Neuronal stem cell (in vitro differentiated cells): Measurements from ENCODE around the gene SHMT1.
A peak's percentile ranks its signal among the peaks of the same experiment; 100 is the strongest.

ENCODE experiments used
- DNase-seq: peaks from one replicate; pipeline ENCODE4 v3.0.0-alpha.2; 2013; ENCODE audit warnings: low spot score
- H2AFZ ChIP-seq: one replicate; pipeline ENCODE4 v1.6.1; 2013; ENCODE audit warnings: mild to moderate bottlenecking, low read length, inconsistent platforms
- H2AK5ac ChIP-seq: 2 replicates; pipeline ENCODE4 v1.6.1; 2013; ENCODE audit warnings: low read depth, mild to moderate bottlenecking, inconsistent platforms, low read length, moderate library complexity, mixed read lengths
- H2BK120ac ChIP-seq: 2 replicates; pipeline ENCODE4 v1.6.1; 2013; ENCODE audit warnings: low read depth, mild to moderate bottlenecking, inconsistent platforms, low read length, moderate library complexity, mixed read lengths
- H2BK12ac ChIP-seq: one replicate; pipeline ENCODE4 v1.6.1; 2013; ENCODE audit warnings: low read length, inconsistent platforms
- H2BK15ac ChIP-seq: 2 replicates; pipeline ENCODE4 v1.6.1; 2013; ENCODE audit warnings: mild to moderate bottlenecking, low read length, inconsistent platforms, mixed read lengths
- H2BK5ac ChIP-seq: one replicate; pipeline ENCODE4 v1.6.1; 2013; ENCODE audit warnings: inconsistent platforms, mild to moderate bottlenecking, low read length, moderate library complexity
- H3K14ac ChIP-seq: one replicate; pipeline ENCODE4 v1.6.1; 2013; ENCODE audit warnings: low read length, inconsistent platforms
- H3K18ac ChIP-seq: 2 replicates; pipeline ENCODE4 v1.6.1; 2013; ENCODE audit warnings: low read length, inconsistent platforms
- H3K23ac ChIP-seq: 2 replicates; pipeline ENCODE4 v1.6.1; 2013; ENCODE audit warnings: low read depth, mild to moderate bottlenecking, mixed read lengths, low read length, inconsistent platforms; ENCODE audit not compliant: poor library complexity
- H3K27ac ChIP-seq: replicated peaks from 3 replicates; pipeline ENCODE4 v1.5.1; 2013; ENCODE audit warnings: low read length, inconsistent platforms
- H3K27me3 ChIP-seq, 3 experiments: 2 replicates each; pipeline ENCODE4 v1.6.1; 2013; ENCODE audit warnings: low read length in 3 of 3, mild to moderate bottlenecking in 2 of 3, inconsistent platforms in 1 of 3, low read depth in 1 of 3, mixed read lengths in 1 of 3, moderate library complexity in 1 of 3; ENCODE audit not compliant: control insufficient read depth in 3 of 3, insufficient read depth in 3 of 3
- H3K36me3 ChIP-seq, 2 donors: replicated peaks in 1 of 2; 2 replicates each; pipeline ENCODE4 v1.6.1; 2013; ENCODE audit warnings: low read length in 2 of 2; ENCODE audit not compliant: control insufficient read depth in 2 of 2, insufficient read depth in 2 of 2
- H3K4ac ChIP-seq: 2 replicates; pipeline ENCODE4 v1.6.1; 2013; ENCODE audit warnings: inconsistent platforms, mild to moderate bottlenecking, low read length, moderate library complexity
- H3K4me1 ChIP-seq, 2 donors: 1 replicate in 1 of 2; 2 replicates in 1 of 2; pipeline ENCODE4 v1.6.1; 2013; ENCODE audit warnings: low read length in 2 of 2, low read depth in 1 of 2; ENCODE audit not compliant: control insufficient read depth in 2 of 2, insufficient read depth in 1 of 2
- H3K4me2 ChIP-seq: one replicate; pipeline ENCODE4 v1.6.1; 2013; ENCODE audit warnings: mild to moderate bottlenecking, low read length, inconsistent platforms; ENCODE audit not compliant: insufficient read depth, poor library complexity, severe bottlenecking
- H3K4me3 ChIP-seq, 2 donors: 2 replicates each; pipeline ENCODE4 v1.5.1; 2013; ENCODE audit warnings: low read length in 2 of 2, mild to moderate bottlenecking in 2 of 2, inconsistent platforms in 1 of 2, moderate library complexity in 1 of 2
- H3K79me1 ChIP-seq: one replicate; pipeline ENCODE4 v1.6.1; 2013; ENCODE audit warnings: low read depth, mild to moderate bottlenecking, inconsistent platforms, low read length, moderate library complexity
- H3K9ac ChIP-seq: one replicate; pipeline ENCODE4 v1.6.1; 2013; ENCODE audit warnings: mild to moderate bottlenecking, low read depth, low read length, inconsistent platforms; ENCODE audit not compliant: poor library complexity
- H3K9me3 ChIP-seq, 2 donors: replicated peaks in 1 of 2; 2 replicates each; pipeline versions ENCODE3 to v1.6.1; 2013; ENCODE audit warnings: low read length in 2 of 2, mild to moderate bottlenecking in 2 of 2, inconsistent platforms in 1 of 2, low read depth in 1 of 2, mixed read lengths in 1 of 2, moderate library complexity in 1 of 2; ENCODE audit not compliant: control insufficient read depth in 2 of 2, insufficient read depth in 1 of 2
- H4K8ac ChIP-seq: one replicate; pipeline ENCODE4 v1.6.1; 2013; ENCODE audit warnings: low read depth, mild to moderate bottlenecking, inconsistent platforms, low read length, moderate library complexity
- H4K91ac ChIP-seq: one replicate; pipeline ENCODE4 v1.6.1; 2013; ENCODE audit warnings: low read length, low read depth, mild to moderate bottlenecking, inconsistent platforms; ENCODE audit not compliant: poor library complexity
- WGBS, 2 donors: extraction: QIAGEN DNeasy Blood & Tissue Kit; methylation state at CpG; one replicate each; pipeline ENCODE4 v1.1.7; 2013; ENCODE audit warnings: missing lambda C conversion rate in 2 of 2, mixed read lengths in 1 of 2; ENCODE audit not compliant: insufficient read length in 2 of 2, insufficient replicate concordance in 1 of 2; ENCODE audit errors: extremely low coverage in 2 of 2; 5-methylcytosine and 5-hydroxymethylcytosine counted together

SHMT1 gene

GRCh38 chr17:18364166-18364565 is 816 bp upstream of the SHMT1 start:
- Histone ChIP-seq H2BK120ac (no peak overlapping the region), H2AK5ac (no peak overlapping the region), H3K4me2 (no peak overlapping the region), H3K14ac (no peak overlapping the region), H4K8ac (no peak overlapping the region), H2AFZ (peak overlapping the region; percentile 88), H3K4ac (no peak overlapping the region), H2BK5ac (no peak overlapping the region), H3K18ac (no peak overlapping the region), H3K27ac (no peak overlapping the region), H3K4me3 (no peak overlapping the region), H2BK12ac (no peak overlapping the region), H2BK15ac (no peak overlapping the region), H3K79me1 (peaks cover 3% of the 10 kb centered on the region), H3K9me3 (no peaks in the 10 kb centered on the region), H3K9ac (no peak overlapping the region), H4K91ac (no peak overlapping the region), H3K36me3 (peaks cover 0 to 15% of the 10 kb centered on the region in 2 donors), H3K23ac (no peak overlapping the region), H3K4me1 (peaks cover 0 to 2% of the 10 kb centered on the region in 2 donors), H3K27me3 (no peaks in the 10 kb centered on the region)
- no peak for DNase-seq
- no CpG with 5 or more reads among the region's 6 CpGs for WGBS, 2 donors

GRCh38 chr17:18362698-18363100 is 651 bp downstream of the SHMT1 start:
- Histone ChIP-seq H2AK5ac (peak overlapping the region; percentile 2), H2BK120ac (no peak overlapping the region), H3K4me2 (peak overlapping the region; percentile 75), H3K9ac (peak overlapping the region; percentile 86), H2BK5ac (no peak overlapping the region), H4K91ac (peak overlapping the region; percentile 72), H3K4me3 (peak overlapping the region; percentile 72 to 89), H3K14ac (peak overlapping the region; percentile 23), H3K4ac (no peak overlapping the region), H4K8ac (no peak overlapping the region), H2BK12ac (no peak overlapping the region), H2BK15ac (no peak overlapping the region), H3K9me3 (no peaks in the 10 kb centered on the region), H3K36me3 (peaks cover 0 to 26% of the 10 kb centered on the region in 2 donors), H3K23ac (no peak overlapping the region), H3K4me1 (peaks cover 0 to 2% of the 10 kb centered on the region in 2 donors), H3K27ac (peak overlapping the region; percentile 15), H2AFZ (peak overlapping the region; percentile 88), H3K79me1 (peaks cover 3% of the 10 kb centered on the region), H3K27me3 (no peaks in the 10 kb centered on the region), H3K18ac (peak overlapping the region; percentile 98)
- DNase-seq = peak; percentile 9
- no CpG with 5 or more reads among the region's 14 CpGs for WGBS, 2 donors

GRCh38 chr17:18361837-18362697 is 1.3 kb downstream of the SHMT1 start:
- Histone ChIP-seq H2AFZ (peak overlapping the region; percentile 88), H2BK120ac (no peak overlapping the region), H2AK5ac (no peak overlapping the region), H4K8ac (no peak overlapping the region), H3K4me2 (peak overlapping the region; percentile 75), H2BK5ac (no peak overlapping the region), H3K18ac (no peak overlapping the region), H3K4me3 (peak overlapping the region; percentile 72 to 89), H3K27ac (no peak overlapping the region), H3K27me3 (no peaks in the 10 kb centered on the region), H3K14ac (no peak overlapping the region), H3K4me1 (peaks cover 0 to 2% of the 10 kb centered on the region in 2 donors), H2BK15ac (no peak overlapping the region), H3K23ac (no peak overlapping the region), H3K9ac (no peak overlapping the region), H2BK12ac (no peak overlapping the region), H3K79me1 (peaks cover 3% of the 10 kb centered on the region), H4K91ac (no peak overlapping the region), H3K36me3 (peaks cover 0 to 32% of the 10 kb centered on the region in 2 donors), H3K4ac (no peak overlapping the region), H3K9me3 (no peaks in the 10 kb centered on the region)
- WGBS, 2 donors = 100% methylated on average over 2 of the region's 15 CpGs; no CpG with 5 or more reads in 1 of the 2 donors
- no peak for DNase-seq

- H4K91ac ChIP-seq = no peak overlapping the region
- H2BK15ac ChIP-seq = no peak overlapping the region
- no peaks in the 10 kb centered on the region for H3K27me3 ChIP-seq
- H2BK5ac ChIP-seq = no peak overlapping the region
- H3K4me1 ChIP-seq = peaks cover 0 to 2% of the 10 kb centered on the region in 2 donors
- H2BK12ac ChIP-seq = no peak overlapping the region
- no peak overlapping the region for H3K9ac ChIP-seq
- H3K14ac ChIP-seq = no peak overlapping the region
- no peak overlapping the region for H3K4me2 ChIP-seq
- peaks cover 3% of the 10 kb centered on the region for H3K79me1 ChIP-seq
- H2AK5ac ChIP-seq = no peak overlapping the region
- no peak overlapping the region for H4K8ac ChIP-seq
- no peak overlapping the region for H2AFZ ChIP-seq
- H3K36me3 ChIP-seq = peaks cover 0 to 40% of the 10 kb centered on the region in 2 donors
- no peak overlapping the region for H3K4ac ChIP-seq
- H2BK120ac ChIP-seq = no peak overlapping the region
- no peak for DNase-seq
- no peak overlapping the region for H3K23ac ChIP-seq
- H3K27ac ChIP-seq = no peak overlapping the region
- WGBS, 2 donors = no CpG with 5 or more reads among the region's 8 CpGs
- no peaks in the 10 kb centered on the region for H3K9me3 ChIP-seq
- H3K4me3 ChIP-seq = no peak overlapping the region
- no peak overlapping the region for H3K18ac ChIP-seq
These were observed 2.8 kb downstream of the SHMT1 start for GRCh38 chr17:18360518-18360917.
